Epidermal melanocyte (primary cell): ENCODE data around the gene SMURF2.
"Not testable (repeated sequence)": the region's sequence is repeated elsewhere in the genome, so short reads cannot be mapped to it uniquely, and the experiment has no call there.

Experiments used
- DNase-seq: peaks from one replicate; pipeline ENCODE4 v3.0.0; 2011; ENCODE audit warnings: low spot score; ENCODE audit not compliant: insufficient read length

Gene SMURF2

GRCh38 chr17:64632606-64633005 is 29.5 kb downstream of the SMURF2 start:
- no peak for DNase-seq

GRCh38 chr17:64632194-64632593 is 29.9 kb downstream of the SMURF2 start:
- DNase-seq, result no peak

GRCh38 chr17:64630309-64631223 is 31.5 kb downstream of the SMURF2 start:
- DNase-seq, result no peak

GRCh38 chr17:64628641-64629040 is 33.5 kb downstream of the SMURF2 start:
- no peak for DNase-seq

- no peak for DNase-seq
Observed at GRCh38 chr17:64627797-64628196, 34.3 kb downstream of the SMURF2 start.

- DNase-seq, result no peak
Observed at GRCh38 chr17:64626827-64627226, 35.3 kb downstream of the SMURF2 start.

GRCh38 chr17:64625541-64625940 is 36.6 kb downstream of the SMURF2 start:
- DNase-seq, result no peak

- no peak for DNase-seq
Observed at GRCh38 chr17:64622931-64623654, 39.0 kb downstream of the SMURF2 start.

GRCh38 chr17:64621772-64622171 is 40.3 kb downstream of the SMURF2 start:
- DNase-seq, result no peak

- DNase-seq, result no peak
Observed at GRCh38 chr17:64618848-64619247, 43.3 kb downstream of the SMURF2 start.

- DNase-seq, result no peak
Observed at GRCh38 chr17:64617125-64617780, 44.9 kb downstream of the SMURF2 start.

GRCh38 chr17:64615028-64615677 is 47.0 kb downstream of the SMURF2 start:
- DNase-seq, result no peak

GRCh38 chr17:64614266-64615027 is 47.7 kb downstream of the SMURF2 start:
- DNase-seq, result no peak

GRCh38 chr17:64611369-64611768 is 50.7 kb downstream of the SMURF2 start:
- no peak for DNase-seq

- not testable (repeated sequence) for DNase-seq
Observed at GRCh38 chr17:64610244-64610643, 51.9 kb downstream of the SMURF2 start.

GRCh38 chr17:64608571-64608981 is 53.5 kb downstream of the SMURF2 start:
- no peak for DNase-seq

- DNase-seq, result no peak
Observed at GRCh38 chr17:64607862-64608565, 54.1 kb downstream of the SMURF2 start.

- not testable (repeated sequence) for DNase-seq
Observed at GRCh38 chr17:64604532-64604931, 57.6 kb downstream of the SMURF2 start.

GRCh38 chr17:64603987-64604386 is 58.1 kb downstream of the SMURF2 start:
- DNase-seq, result no peak

- no peak for DNase-seq
Observed at GRCh38 chr17:64599827-64600226, 62.3 kb downstream of the SMURF2 start.
